HG03039 (cell line): Measurements from ENCODE around the gene PSMA3.
A peak's percentile ranks its signal among the peaks of the same experiment; 100 is the strongest.
"Not testable (repeated sequence)": the region's sequence is repeated elsewhere in the genome, so short reads cannot be mapped to it uniquely, and the experiment has no call there.

Source experiments
- ATAC-seq: cut with Tn5 transposase; IDR thresholded peaks from one replicate; pipeline ENCODE4 v1.9.1; 2021; ENCODE audit warnings: mild to moderate bottlenecking, moderate library complexity; ENCODE audit not compliant: unreplicated experiment

The PSMA3 gene

DNA sequence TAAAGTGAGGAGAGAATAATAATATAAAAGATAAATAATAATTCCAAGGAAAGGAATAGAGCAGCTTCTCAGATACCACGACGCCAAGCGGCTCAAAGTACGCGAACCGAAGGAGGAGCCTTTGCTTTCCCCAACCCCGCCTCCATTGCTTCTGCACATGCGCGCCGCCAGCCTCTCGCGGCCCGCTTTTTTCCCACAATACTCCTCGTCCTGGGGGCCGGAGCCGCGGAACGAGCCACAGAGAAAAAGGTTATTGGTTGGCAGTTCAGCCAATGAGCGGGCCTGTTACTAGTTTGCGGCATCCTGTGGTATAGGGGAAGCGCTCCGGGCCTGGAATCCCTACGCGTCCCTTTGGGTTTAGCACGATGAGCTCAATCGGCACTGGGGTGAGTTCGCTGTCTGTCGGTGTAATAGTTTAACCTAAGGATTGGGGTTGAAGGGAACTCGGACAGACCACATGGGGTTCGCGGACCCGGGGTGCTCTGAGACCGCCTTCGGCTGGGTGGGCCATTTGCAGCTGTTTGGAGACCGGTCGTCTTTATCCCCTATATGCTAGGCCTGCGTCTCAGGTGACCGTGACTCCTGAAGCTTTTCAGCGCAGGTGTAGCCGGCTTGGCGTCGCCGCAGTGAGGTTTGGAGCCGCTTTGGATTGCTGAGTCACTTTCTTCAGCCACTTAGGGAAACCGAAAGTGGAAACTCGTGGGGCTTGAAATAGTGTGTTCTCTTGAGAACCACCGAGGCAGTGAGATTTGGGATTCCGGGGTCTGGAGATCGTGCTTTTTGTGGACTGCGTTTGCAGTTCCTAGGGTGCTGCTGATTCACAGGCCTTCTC lies at the start of gene PSMA3:
Gene PSMA3 (plus strand): TSS at position 288 of the 832 bp plus-strand sequence. CDS start 78 bp downstream, at position 366.
- peak; percentile 91 for ATAC-seq

DNA sequence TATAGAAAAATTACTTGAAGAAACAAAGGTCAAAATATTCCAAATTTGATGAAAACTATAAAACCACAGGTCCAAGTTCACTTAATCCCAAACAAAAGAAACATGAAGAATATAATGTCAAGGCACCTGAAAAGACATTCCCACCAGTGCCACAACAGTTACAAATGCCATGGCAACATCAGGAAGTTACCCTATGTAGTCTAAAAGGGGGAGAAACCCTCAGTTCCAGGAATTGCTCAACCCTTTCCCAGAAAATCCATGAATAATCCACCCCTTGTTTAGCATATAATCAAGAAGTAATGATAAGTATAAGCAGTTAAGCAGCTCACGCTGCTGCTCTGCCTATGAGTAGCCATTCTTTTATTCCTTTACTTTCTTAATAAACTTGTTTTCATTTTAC lies 48.4 kb upstream of the PSMA3 start:
- no peak for ATAC-seq

DNA sequence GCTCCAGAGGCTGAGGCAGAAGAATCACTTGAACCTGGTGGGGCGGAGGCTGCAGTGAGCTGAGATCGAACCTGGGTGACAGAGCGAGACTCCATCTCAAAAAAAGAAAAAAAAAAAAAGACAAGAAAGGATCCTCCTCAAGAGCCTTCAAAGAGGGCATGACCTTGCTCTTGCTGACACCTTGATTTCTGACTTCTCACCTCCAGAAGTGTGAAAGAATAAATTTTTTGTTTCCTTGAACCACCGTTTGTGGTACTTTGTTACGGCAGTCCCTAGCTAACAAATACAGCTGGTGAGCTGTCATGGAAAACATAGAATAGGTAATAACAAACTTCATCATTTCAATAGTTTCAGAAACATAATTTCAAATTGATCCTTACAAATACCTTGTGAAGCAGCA lies 46.6 kb upstream of the PSMA3 start:
- no peak for ATAC-seq

DNA sequence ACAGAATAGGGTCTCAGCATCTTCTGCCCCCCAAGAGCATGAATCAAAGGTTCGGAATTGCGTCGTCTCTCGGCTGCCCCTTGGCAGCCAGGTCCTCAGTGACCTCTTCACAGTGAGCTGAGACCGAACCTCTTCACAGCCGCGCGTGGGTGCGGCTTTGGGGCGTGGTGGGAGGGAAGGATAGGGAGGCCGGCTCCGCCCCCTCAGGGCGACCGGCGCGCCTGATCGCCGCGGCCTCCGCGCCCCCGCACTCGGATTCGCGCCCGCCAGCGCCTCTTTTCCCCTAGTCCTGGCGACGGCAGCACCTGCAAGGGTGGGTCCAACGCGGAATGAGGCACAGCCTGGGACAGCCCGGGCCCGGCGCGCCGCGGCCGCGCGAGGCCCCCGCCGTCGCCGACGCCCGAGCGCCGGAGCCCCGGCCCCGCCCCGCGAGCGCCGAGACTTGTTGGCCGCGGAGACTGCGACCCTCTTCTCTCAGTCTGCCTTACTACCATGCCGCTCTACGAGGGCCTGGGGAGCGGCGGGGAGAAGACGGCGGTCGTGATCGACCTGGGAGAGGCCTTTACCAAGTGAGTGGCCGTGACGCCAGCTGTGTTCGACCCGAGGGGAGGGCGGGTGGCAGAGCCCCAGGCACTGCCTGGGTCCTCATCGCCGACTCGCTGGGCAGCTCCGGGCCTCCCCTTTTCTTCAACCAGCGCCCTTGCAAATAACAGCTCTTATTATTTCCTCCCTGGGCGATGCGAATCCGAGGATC lies 44.7 kb upstream of the PSMA3 start, which contains the start of gene ACTR10:
Gene ACTR10 (plus strand): TSS at position 424 of the 754 bp plus-strand sequence. CDS start 69 bp downstream, at position 493.
- peak; percentile 93 for ATAC-seq

DNA sequence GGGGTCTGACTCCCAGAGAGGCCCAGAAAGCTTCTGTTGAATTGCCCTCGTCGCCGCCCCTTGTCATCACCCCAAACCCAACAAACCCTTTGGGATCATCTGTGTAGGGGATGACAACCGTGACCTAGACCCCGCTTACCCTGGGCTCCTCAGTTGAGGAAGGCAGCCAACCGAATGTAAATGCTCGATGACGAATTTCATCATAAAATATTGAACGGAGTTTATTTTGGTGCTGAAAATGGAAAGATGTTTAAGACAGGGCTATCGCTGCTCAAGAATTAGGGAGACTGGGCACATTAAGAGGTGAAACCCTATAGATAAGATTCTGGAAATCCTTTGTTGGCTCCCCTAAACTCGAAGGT lies 44.2 kb upstream of the PSMA3 start:
- no peak for ATAC-seq

DNA sequence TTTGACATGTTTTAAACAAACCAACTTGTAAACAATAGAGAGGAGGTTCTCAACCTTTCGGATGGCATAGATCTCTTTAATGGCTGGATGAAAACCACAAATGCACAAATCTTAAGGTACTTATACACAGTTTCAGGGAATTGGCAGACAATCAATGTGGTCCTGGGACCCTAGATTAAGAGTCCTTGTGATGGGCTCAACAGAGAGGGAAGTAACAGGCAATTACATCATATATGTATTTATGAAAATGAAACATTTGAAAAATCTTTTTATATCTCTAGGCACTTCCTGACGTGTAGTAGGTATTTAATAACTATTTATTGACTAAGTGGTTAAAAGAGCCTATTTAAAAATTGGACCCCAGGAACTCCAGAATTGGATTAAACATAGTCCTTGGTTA lies 43.8 kb upstream of the PSMA3 start:
- ATAC-seq = no peak

DNA sequence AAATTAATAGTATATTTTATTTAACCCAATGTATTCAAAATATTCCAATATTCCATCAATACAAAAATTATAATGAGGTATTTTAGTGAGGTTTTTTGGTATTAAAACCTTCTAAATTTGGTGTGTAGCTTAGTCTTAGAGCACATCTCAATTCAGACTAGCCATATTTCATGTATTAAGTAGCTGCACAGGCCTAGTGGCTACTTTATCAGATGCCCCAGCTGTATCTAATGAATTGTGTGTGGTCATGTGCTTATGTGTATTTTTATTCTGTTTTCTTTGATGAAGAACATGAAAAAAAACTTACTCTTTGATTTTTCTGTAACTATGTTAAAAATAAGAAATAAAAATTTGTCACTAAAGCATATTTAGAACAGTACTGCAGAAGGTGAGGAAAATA lies 31.5 kb upstream of the PSMA3 start:
- ATAC-seq = no peak

DNA sequence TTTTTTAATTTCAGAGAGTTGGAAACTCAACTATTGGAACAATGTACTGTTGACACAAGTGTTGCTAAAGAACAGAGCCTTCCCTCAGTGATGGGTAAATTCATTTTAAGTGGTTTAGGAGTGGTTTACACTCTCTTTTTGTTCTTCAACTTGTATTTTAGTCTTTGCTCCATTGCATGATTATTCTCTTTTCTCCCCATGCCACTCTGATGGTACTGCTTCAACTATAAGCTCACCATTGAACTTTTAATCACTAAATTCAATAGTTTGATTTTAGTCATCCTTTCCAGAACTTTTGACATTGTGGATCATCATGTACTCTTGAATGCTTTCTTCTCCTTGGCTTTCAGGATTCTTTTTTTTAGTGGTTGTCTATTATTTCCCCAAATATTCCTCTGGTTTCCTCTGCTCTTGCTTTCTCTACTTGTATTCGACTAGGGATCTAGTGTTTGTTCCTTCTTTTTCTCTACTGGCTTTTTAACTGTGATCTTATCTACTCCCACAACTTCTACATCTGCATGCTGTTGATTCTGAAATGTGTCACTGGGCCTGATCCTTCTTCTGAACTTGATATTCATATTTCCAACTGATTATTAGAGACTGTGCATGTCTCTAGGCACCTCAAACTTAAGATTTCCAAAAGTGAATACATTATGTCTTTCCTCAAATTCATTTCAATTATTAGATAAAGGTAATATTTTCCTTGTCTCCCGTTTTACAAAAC lies 29.3 kb upstream of the PSMA3 start:
- no peak for ATAC-seq

DNA sequence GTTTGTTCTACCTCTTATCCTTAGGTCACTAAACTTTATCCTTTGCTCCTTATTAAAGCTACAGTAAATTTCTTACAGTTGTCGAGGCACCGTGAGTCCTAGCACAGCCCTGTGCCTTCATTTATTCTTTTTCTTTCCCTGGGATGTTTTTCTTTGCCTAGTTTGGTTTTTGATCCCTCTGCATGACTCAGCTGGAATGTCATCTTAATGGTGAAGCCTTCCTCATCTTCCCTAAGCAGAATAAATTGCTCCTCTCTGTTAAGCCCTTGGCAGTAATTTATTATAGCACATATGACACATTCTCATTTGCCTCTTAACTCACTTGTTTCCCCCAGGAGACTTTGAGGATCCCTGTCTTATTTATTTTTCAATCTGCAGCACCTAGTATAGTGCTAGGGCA lies 28.1 kb upstream of the PSMA3 start:
- ATAC-seq = no peak

DNA sequence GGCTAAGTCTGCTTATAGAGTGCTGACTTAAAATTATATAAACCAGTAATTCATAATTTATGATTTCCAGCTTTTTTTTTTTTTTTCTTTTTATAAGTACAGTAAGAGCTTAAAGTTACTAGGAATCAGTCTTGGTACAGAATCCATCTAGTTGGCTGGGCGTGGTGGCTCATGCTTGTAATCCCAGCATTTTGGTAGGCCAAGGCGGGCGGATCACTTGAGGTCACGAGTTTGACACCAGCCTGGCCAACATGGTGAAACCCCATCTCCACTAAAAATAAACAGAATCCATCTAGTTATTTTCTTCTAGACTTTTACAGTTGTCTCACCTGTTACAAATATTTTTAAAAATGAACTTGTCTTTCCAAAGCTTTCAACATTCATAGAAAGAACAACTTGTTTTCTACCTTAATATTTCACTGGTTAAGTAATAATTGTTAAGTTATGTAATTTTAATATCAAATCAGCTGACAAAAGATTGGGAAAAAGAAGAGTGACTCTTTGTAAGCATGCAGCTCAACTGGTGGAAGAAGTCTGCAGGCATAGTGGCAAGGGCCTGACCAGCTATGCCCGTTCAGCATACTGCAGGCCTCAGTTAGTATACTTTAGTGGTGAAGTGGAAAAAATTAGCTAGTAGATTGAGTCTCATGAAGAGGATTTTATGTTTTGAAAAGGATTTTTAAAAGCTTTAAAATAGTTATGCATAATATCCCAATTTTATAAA lies 17.4 kb upstream of the PSMA3 start:
- no peak for ATAC-seq

DNA sequence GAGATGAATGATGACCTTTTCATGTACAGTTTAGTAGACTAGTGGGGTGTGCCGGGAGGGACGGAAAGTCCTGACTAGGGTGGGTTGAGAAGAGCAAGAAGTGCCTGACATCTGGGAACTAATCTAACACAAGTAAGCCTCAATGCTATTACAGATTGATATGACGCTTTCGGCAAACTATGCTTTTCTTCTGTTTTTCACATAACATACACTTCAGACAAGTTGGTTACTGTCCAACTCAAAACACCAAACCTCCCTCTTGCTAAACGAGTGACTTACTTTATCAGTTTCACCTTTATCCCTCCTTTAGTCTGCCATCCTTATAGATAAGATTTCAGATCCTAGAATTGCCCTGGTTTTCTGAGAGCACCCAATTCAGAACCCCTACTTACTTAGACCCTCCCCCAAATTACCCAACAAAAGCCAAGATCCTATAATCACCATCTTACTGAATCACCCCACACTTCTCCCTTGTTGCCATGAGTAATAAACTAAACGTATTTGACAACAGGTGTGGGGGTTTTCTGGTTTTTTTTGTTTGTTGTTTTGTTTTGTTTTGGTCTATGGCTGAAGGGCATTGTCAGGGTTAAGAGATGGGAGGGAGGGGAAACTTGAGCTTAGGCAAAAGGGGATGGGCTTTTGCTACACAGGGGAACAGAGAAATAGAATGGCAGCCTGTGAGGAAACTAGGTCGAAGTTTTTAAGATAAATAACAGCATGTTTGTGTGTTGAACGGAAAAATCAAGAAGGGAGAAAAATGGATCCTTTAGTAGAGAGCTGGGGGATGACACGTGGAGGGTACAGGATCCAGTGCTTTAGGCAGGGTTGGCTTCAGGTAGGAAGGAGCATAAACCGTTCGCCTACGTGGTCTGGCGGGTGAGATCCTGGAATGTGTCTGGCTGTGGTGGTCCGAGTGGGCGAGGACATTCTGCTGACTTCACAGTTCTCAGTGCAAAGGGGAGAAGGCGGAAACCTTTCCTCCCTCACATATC lies 6.1 kb upstream of the PSMA3 start:
- no peak for ATAC-seq

DNA sequence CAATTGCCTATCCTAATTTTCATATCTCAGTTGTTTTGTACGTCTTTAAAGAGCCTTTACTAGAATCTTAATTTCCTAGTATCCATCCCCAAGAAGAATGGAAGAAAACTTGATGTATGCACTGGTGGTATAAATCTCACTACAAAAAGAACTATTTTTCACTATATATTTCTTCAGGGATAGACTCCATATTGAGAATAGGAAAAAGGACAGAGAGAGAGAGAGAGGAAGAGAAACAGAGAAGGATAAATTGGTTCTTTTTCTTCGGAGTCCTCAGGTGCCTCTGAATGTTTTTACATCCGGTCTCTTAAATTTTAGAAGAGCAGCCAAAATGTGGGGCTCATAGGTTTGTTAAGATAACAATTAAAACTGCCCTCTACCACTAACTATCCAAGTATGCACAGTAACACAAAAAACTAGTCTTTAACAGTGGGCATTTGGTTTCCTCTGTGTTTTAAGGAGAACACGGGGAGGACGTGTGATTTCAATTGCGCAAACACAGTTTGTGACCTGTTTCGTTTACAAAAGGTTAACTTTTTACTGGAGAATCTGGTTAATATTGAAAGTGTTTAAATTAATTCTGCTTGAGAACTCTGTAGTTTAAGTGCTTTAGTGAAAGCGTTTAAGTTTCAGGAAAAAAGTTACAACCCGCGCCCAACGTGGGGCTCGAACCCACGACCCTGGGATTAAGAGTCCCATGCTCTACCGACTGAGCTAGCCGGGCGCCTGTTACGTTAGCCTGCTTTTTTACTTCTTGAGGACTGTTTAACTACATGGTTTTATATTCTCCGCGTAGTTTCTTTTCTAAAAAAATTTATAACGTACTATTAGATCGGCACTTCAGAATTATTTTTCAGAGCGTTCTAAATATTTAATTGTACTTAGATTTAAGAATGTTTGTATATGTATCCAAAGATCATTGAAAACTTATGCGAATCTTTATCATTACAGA lies 5.1 kb upstream of the PSMA3 start:
- ATAC-seq = no peak

DNA sequence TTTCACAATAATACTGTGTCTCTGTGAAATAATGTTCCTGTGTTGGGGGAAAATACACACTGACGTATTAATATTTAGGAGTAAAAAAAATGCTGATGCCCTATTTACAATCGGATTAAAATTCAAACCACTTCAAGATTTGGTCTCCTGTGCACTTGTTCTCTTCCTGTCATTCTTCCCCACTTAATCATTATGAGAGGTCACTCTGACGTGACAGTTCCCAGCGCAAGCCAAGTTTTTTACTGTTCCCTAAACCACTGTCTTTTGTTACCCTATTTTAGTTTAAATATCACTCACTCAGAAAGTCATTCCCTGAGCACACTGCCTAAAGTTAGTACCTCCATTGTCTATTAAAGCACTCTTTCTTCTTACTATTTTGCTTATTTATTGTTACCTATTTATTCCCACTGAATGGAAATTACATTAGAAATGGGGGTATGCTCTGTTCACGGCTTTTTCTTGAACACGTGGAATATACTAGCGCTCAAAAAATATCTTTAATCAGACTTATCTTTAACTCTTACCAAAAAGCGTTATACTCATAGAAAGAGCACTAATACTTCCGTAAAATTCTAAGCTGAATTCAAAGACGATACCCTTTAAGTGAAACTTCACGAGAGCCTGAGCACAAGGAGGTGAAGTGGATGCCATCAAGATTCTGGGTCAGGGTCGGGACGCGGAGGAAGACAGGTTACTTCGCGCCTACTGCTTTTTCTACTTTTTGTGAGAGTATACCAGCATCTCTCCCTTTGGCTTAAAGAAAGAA lies 670 bp upstream of the PSMA3 start:
- peak; percentile 30 for ATAC-seq

DNA sequence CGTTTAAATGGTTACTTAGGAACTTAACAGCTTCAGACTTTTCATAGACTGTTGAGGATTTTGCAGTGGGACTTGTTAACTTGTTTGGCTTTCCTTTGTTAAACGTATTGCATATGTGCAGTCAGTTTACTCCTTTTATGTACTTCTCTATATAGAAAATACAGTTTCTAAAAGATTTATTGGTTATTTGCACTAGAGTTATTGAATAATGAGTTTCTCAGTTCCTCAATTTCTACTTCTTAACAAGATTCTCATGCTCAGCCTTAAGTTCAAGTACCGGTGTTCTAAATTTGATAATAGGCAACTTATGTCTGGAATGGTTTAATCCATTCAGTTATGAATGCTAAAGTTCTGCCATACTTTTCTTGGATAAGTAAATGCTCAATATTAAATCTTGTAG lies 919 bp downstream of the PSMA3 start:
- no peak for ATAC-seq

DNA sequence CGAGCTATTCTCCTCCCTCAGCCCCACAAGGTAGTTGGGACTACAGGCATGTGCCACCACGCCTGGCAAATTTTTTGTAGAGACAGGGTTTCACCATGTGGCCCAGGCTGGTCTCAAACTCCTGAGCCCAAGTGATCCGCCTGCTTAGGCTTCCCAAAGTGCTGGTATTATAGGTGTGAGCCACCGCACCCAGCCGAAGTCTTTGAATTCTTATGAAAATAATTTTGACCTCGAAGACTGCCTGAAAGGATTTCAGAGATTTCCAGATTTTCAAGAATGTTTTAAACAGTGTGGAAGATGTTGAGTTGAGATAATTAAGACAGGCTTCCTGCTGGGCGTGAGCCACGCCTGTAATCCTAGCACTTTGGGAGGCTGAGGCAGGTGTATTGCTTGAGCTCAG lies 5.0 kb downstream of the PSMA3 start:
- ATAC-seq = no peak

DNA sequence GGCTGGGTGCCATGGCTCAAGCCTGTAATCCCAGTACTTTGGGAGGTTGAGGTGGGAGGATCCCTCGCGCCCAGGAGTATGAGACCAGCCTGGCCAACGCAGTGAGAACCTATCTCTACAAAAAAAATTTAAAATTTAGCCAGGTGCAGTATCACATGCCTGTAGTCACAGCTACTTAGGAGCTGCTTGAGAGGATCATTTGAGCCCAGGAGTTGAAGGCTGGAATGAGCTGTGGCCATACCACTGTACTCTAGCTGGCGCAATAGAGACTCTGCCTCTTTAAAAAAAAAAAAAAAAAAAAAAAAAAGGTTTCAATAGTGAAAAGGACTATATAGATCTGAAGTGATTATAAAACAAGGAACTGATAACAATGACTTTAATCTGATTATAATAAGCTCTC lies 13.5 kb downstream of the PSMA3 start:
- ATAC-seq = no peak

DNA sequence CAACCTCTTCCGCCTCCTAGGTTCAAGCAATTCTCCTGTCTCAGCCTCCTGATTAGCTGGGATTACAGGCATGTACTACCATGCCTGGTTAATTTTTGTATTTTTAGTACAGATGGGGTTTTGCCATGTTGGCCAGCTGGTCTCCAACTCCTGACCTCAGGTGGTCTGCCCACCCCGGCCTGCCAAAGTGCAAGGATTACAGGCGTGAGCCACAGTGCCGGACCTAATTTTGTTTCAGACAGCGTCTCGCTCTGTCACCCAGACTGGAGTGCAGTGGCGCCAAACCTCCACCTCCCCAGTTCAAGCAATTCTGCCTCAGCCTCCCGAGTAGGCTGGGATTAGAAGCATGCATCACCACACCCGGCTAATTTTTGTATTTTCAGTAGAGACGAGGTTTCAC lies 17.4 kb downstream of the PSMA3 start:
- not testable (repeated sequence) for ATAC-seq

DNA sequence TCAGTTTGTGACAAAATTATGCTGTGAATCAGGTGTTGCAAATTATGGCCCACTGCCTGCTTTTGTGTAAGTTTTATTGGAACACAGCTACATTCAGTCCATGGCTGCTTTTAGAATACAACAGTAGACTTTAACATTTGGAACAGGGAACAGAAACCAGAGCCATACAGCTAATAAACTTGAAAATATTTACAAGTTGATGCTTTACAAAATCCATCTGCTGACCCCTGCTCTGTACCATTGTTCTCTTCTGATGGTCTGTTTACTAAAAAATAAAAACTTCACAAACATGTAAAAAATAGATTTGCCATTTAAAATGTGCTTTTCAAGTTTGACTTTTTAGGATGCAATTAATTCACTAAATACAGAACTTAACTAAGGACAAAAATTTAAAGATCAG lies 20.8 kb downstream of the PSMA3 start:
- ATAC-seq = no peak
